ENCODE measurements around the gene GGTLC2. TPM values are rescaled to one million over a fixed set of nuclear protein-coding genes. Genes with fewer than 3 reads are reported as not detected.

Gene GGTLC2
- polyA plus RNA-seq, 1 donor from 2014 or later: not detected

GRCh38 chr22:22691716-22692701 lies 47.6 kb downstream of the GGTLC2 start:
- Histone ChIP-seq H3K4me2 (ENCODE audit: low read length) (no peak overlapping the region), H3K79me2 (replicated peaks; ENCODE audit: insufficient read depth, low read length) (no peaks in the 10 kb centered on the region), H3K9me3 (ENCODE audit: low read length) (no peaks in the 10 kb centered on the region), H3K27ac (ENCODE audit: low read length) (no peak overlapping the region), H3K36me3 (ENCODE audit: insufficient read depth, low read length) (no peaks in the 10 kb centered on the region), H2AFZ (ENCODE audit: low read depth, low read length) (no peak overlapping the region), H3F3A (ENCODE audit: insufficient read depth, low read length, poor library complexity, severe bottlenecking) (no peaks in the 10 kb centered on the region), H3K27me3 (ENCODE audit: insufficient read depth, low read depth, low read length) (no peaks in the 10 kb centered on the region), H3K9ac (ENCODE audit: low read length) (no peak overlapping the region), H3K4me3 (ENCODE audit: low read length) (no peak overlapping the region), H4K20me1 (ENCODE audit: insufficient read depth) (no peaks in the 10 kb centered on the region), H3K9me2 (ENCODE audit: insufficient read depth, low read length) (no peaks in the 10 kb centered on the region)
- no peak for TF ChIP-seq RAD21 (conservative IDR thresholded peaks at IDR 0.05)
- TF ChIP-seq SMC3 (conservative IDR thresholded peaks at IDR 0.05; ENCODE audit: poor library complexity): no peak
- TF ChIP-seq REST (IDR thresholded peaks at IDR 0.05; ENCODE audit: borderline replicate concordance): no peak
- TF ChIP-seq EZH2 (IDR thresholded peaks at IDR 0.05; ENCODE audit: borderline replicate concordance, insufficient read depth, low read length, poor library complexity, severe bottlenecking): no peak
- TF ChIP-seq MXI1 (conservative IDR thresholded peaks at IDR 0.05; ENCODE audit: poor library complexity, severe bottlenecking): no peak
- no peak for TF ChIP-seq POLR2AphosphoS5 (IDR thresholded peaks at IDR 0.05)
- TF ChIP-seq TAF1 (IDR thresholded peaks at IDR 0.05; ENCODE audit: low read depth): no peak

DNA sequence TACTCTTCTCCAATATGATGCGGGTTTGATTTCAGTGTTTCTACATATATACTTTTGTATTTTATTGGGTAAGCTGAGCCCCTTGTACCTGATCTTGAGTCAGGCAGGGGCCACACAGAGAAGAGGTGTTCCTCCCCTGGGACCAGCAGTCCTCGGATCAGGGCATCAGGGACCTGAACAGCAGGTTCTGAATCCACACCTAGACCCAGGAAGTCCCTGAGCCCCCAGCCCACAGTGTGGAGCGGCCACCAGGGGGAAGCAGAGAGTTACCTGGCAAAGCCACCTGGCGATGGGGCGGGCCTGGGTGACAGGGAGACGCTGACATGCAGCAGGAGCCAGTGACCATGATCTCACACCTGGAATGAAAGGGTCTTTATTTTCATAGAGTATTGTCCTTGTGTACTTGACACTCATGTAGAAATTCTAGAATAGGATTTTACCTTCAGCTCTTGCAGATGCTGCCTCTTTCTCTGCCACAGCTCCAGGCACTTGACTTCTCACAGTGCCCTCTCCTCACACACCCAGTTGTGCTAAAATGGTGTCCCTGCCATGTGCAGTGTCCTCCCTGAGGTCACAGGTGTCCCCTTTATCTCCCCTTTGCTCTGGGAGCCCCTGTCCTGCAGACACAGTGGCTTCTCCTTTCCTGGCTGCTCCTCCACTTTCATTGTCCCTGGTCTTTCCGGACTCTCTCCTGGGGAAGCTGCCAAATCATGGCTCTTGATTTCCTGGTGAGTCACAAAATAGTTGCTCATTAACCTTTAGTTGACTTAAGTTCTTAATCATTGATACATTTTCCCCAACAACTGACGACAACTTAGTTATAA lies 48.5 kb downstream of the GGTLC2 start:
- H3K9me2 ChIP-seq (ENCODE audit: insufficient read depth, low read length): no peaks in the 10 kb centered on the region
- no peaks in the 10 kb centered on the region for H3K9me3 ChIP-seq (ENCODE audit: low read length)
- no peak overlapping the region for H2AFZ ChIP-seq (ENCODE audit: low read depth, low read length)
- no peak for TF ChIP-seq TAF1 (IDR thresholded peaks at IDR 0.05; ENCODE audit: low read depth)
- TF ChIP-seq CTCF (IDR thresholded peaks at IDR 0.05; ENCODE audit: poor library complexity, severe bottlenecking): peak; percentile 35
- no peak overlapping the region for H3K27ac ChIP-seq (ENCODE audit: low read length)
- no peaks in the 10 kb centered on the region for H4K20me1 ChIP-seq (ENCODE audit: insufficient read depth)
- H3K27me3 ChIP-seq (ENCODE audit: insufficient read depth, low read depth, low read length): no peaks in the 10 kb centered on the region
- no peak overlapping the region for H3K4me2 ChIP-seq (ENCODE audit: low read length)
- H3K79me2 ChIP-seq (replicated peaks; ENCODE audit: insufficient read depth, low read length): no peaks in the 10 kb centered on the region
- no peak overlapping the region for H3K4me3 ChIP-seq (ENCODE audit: low read length)
- no peak overlapping the region for H3K9ac ChIP-seq (ENCODE audit: low read length)
- H3K36me3 ChIP-seq (ENCODE audit: insufficient read depth, low read length): no peaks in the 10 kb centered on the region
- H3F3A ChIP-seq (ENCODE audit: insufficient read depth, low read length, poor library complexity, severe bottlenecking): no peaks in the 10 kb centered on the region

Measured in neural cell (in vitro differentiated cells).